Measurements from ENCODE around the gene TPP2.

- TF ChIP-seq, protein P1, sequence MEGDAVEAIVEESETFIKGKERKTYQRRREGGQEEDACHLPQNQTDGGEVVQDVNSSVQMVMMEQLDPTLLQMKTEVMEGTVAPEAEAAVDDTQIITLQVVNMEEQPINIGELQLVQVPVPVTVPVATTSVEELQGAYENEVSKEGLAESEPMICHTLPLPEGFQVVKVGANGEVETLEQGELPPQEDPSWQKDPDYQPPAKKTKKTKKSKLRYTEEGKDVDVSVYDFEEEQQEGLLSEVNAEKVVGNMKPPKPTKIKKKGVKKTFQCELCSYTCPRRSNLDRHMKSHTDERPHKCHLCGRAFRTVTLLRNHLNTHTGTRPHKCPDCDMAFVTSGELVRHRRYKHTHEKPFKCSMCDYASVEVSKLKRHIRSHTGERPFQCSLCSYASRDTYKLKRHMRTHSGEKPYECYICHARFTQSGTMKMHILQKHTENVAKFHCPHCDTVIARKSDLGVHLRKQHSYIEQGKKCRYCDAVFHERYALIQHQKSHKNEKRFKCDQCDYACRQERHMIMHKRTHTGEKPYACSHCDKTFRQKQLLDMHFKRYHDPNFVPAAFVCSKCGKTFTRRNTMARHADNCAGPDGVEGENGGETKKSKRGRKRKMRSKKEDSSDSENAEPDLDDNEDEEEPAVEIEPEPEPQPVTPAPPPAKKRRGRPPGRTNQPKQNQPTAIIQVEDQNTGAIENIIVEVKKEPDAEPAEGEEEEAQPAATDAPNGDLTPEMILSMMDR (IDR thresholded peaks at IDR 0.05 in 2 of 3, conservative IDR thresholded peaks at IDR 0.05 in 1 of 3; ENCODE audit: borderline replicate concordance in 1 of 3, insufficient read depth in 1 of 3, low read depth in 2 of 3, low read length in 2 of 3) = no peak
- TF ChIP-seq POLR2A (IDR thresholded peaks at IDR 0.05; ENCODE audit: borderline replicate concordance, extremely low read depth, insufficient read depth, insufficient read length) = no peak
- no peak for TF ChIP-seq EZH2phosphoT487 (IDR thresholded peaks at IDR 0.05; ENCODE audit: borderline replicate concordance)
- no peak for TF ChIP-seq EGR1 (IDR thresholded peaks at IDR 0.05; ENCODE audit: low read depth)
- TF ChIP-seq SRF (IDR thresholded peaks at IDR 0.05; ENCODE audit: low read depth) = no peak
- TF ChIP-seq RAD21 (IDR thresholded peaks at IDR 0.05; ENCODE audit: low read depth) = no peak
- TF ChIP-seq, protein P2, sequence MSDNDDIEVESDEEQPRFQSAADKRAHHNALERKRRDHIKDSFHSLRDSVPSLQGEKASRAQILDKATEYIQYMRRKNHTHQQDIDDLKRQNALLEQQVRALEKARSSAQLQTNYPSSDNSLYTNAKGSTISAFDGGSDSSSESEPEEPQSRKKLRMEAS (IDR thresholded peaks at IDR 0.05) = no peak
- TF ChIP-seq SP1 (IDR thresholded peaks at IDR 0.05; ENCODE audit: low read depth) = no peak
Measured at GRCh38 chr13:102620516-102620915, 23.7 kb downstream of the TPP2 start.
